ENCODE results near the gene VEGFB.

VEGFB gene

GRCh38 chr11:64249038-64249437, 14.7 kb downstream of the VEGFB start:
- no peak for TF ChIP-seq ARNT (IDR thresholded peaks at IDR 0.05)
- no peak for TF ChIP-seq FOXA1 (IDR thresholded peaks at IDR 0.05)
- no peak for TF ChIP-seq SP1 (IDR thresholded peaks at IDR 0.05)
- TF ChIP-seq NFRKB (IDR thresholded peaks at IDR 0.05) = no peak
- TF ChIP-seq TARDBP (IDR thresholded peaks at IDR 0.05) = no peak
- no peak for TF ChIP-seq HDGF (IDR thresholded peaks at IDR 0.05; ENCODE audit: borderline replicate concordance)
- no peak for TF ChIP-seq ZNF384 (IDR thresholded peaks at IDR 0.05)
- no peak for TF ChIP-seq FOXM1 (IDR thresholded peaks at IDR 0.05; ENCODE audit: borderline replicate concordance)
- POLR2A ChIA-PET = interaction anchor here (1.7 to 8.9 kb wide), 3 partner anchors 13 to 21 kb away, joined by 8 to 78 read pairs (median 59); partner anchors contain the start of genes DNAJC4 and VEGFB
- CTCF ChIA-PET = interaction anchor here (2.2 kb wide), 1 partner anchor 55 kb away, joined by 7 read pairs; no protein-coding TSS in a partner anchor
- DNase-seq (ENCODE audit: extremely low spot score) = no peak

GRCh38 chr11:64249563-64250414, 15.4 kb downstream of the VEGFB start:
- TF ChIP-seq SUZ12 (IDR thresholded peaks at IDR 0.05) (no peak), PKNOX1 (IDR thresholded peaks at IDR 0.05) (no peak), L3MBTL2 (conservative IDR thresholded peaks at IDR 0.05) (no peak), TARDBP (IDR thresholded peaks at IDR 0.05) (no peak), ARNT (IDR thresholded peaks at IDR 0.05) (no peak), SP1 (IDR thresholded peaks at IDR 0.05) (no peak), ZNF384 (IDR thresholded peaks at IDR 0.05) (no peak), HDGF (IDR thresholded peaks at IDR 0.05; ENCODE audit: borderline replicate concordance) (no peak)
- ChIA-PET POLR2A (interaction anchor here (0.6 to 8.9 kb wide), 7 partner anchors 8 to 68 kb away, joined by 3 to 78 read pairs (median 5); partner anchors contain the start of genes FKBP2, PRDX5, STIP1 and TRMT112), CTCF (interaction anchor here (0.7 to 3.3 kb wide), 4 partner anchors 16 to 68 kb away, joined by 3 to 14 read pairs (median 5); partner anchors contain the start of gene FERMT3)
- DNase-seq (ENCODE audit: extremely low spot score) = no peak

- no peak for TF ChIP-seq HDGF (IDR thresholded peaks at IDR 0.05; ENCODE audit: borderline replicate concordance)
- TF ChIP-seq SP1 (IDR thresholded peaks at IDR 0.05) = no peak
- TF ChIP-seq ARNT (IDR thresholded peaks at IDR 0.05) = no peak
- no peak for TF ChIP-seq BHLHE40 (IDR thresholded peaks at IDR 0.05; ENCODE audit: borderline replicate concordance)
- no peak for TF ChIP-seq ZNF384 (IDR thresholded peaks at IDR 0.05)
- TF ChIP-seq ELF4 (IDR thresholded peaks at IDR 0.05) = no peak
- no peak for TF ChIP-seq FOXM1 (IDR thresholded peaks at IDR 0.05; ENCODE audit: borderline replicate concordance)
- no peak for TF ChIP-seq NFRKB (IDR thresholded peaks at IDR 0.05)
- TF ChIP-seq L3MBTL2 (conservative IDR thresholded peaks at IDR 0.05) = no peak
- no peak for TF ChIP-seq PKNOX1 (IDR thresholded peaks at IDR 0.05)
- TF ChIP-seq CTBP1 (IDR thresholded peaks at IDR 0.05; ENCODE audit: borderline replicate concordance) = no peak
- POLR2A ChIA-PET = interaction anchor here (0.6 to 8.9 kb wide), 8 partner anchors 9 to 85 kb away, joined by 3 to 78 read pairs (median 4); partner anchors contain the start of genes FKBP2, PRDX5, STIP1 and TRMT112
- CTCF ChIA-PET = interaction anchor here (0.6 to 3.3 kb wide), 7 partner anchors 17 to 54 kb away, joined by 3 to 14 read pairs (median 7); partner anchors contain the start of genes ESRRA and FERMT3
- no peak for DNase-seq (ENCODE audit: extremely low spot score)
Observed at GRCh38 chr11:64250415-64251015, 16.1 kb downstream of the VEGFB start.

GRCh38 chr11:64251016-64251752, 16.8 kb downstream of the VEGFB start, which contains the start of gene PLCB3:
PLCB3 (plus strand) TSS chr11:64251530; CDS start chr11:64251650, 120 bp downstream.
- DNase-seq (ENCODE audit: extremely low spot score) = peak; percentile 83
- CTCF ChIA-PET = interaction anchor here (0.6 to 3.3 kb wide), 8 partner anchors 16 to 53 kb away, joined by 3 to 14 read pairs (median 4); partner anchors contain the start of genes ESRRA, FERMT3, NUDT22 and TRPT1
- TF ChIP-seq FOXM1 (IDR thresholded peaks at IDR 0.05; ENCODE audit: borderline replicate concordance) = no peak
- TF ChIP-seq LEF1 (IDR thresholded peaks at IDR 0.05; ENCODE audit: borderline replicate concordance) = no peak
- TF ChIP-seq ZNF384 (IDR thresholded peaks at IDR 0.05) = no peak
- no peak for TF ChIP-seq FOXA1 (IDR thresholded peaks at IDR 0.05)
- TF ChIP-seq CTBP1 (IDR thresholded peaks at IDR 0.05; ENCODE audit: borderline replicate concordance) = no peak
- TF ChIP-seq FOXK2 (IDR thresholded peaks at IDR 0.05) = no peak
- TF ChIP-seq NFRKB (IDR thresholded peaks at IDR 0.05) = no peak
- TF ChIP-seq ARNT (IDR thresholded peaks at IDR 0.05) = no peak
- TF ChIP-seq TARDBP (IDR thresholded peaks at IDR 0.05) = no peak
- no peak for TF ChIP-seq L3MBTL2 (conservative IDR thresholded peaks at IDR 0.05)
- no peak for TF ChIP-seq ELF4 (IDR thresholded peaks at IDR 0.05)
- TF ChIP-seq HDGF (IDR thresholded peaks at IDR 0.05; ENCODE audit: borderline replicate concordance) = no peak
- TF ChIP-seq BHLHE40 (IDR thresholded peaks at IDR 0.05; ENCODE audit: borderline replicate concordance) = no peak
- TF ChIP-seq PKNOX1 (IDR thresholded peaks at IDR 0.05) = no peak
- TF ChIP-seq SP1 (IDR thresholded peaks at IDR 0.05) = no peak
- no peak for TF ChIP-seq SUZ12 (IDR thresholded peaks at IDR 0.05)
- POLR2A ChIA-PET = interaction anchor here (0.8 to 8.9 kb wide), 7 partner anchors 12 to 86 kb away, joined by 3 to 78 read pairs (median 3); partner anchors contain the start of genes PRDX5, STIP1 and TRMT112

- TF ChIP-seq ELF4 (IDR thresholded peaks at IDR 0.05) = no peak
- TF ChIP-seq TARDBP (IDR thresholded peaks at IDR 0.05) = no peak
- TF ChIP-seq BHLHE40 (IDR thresholded peaks at IDR 0.05; ENCODE audit: borderline replicate concordance) = no peak
- no peak for TF ChIP-seq FOXM1 (IDR thresholded peaks at IDR 0.05; ENCODE audit: borderline replicate concordance)
- TF ChIP-seq ZNF384 (IDR thresholded peaks at IDR 0.05) = no peak
- no peak for TF ChIP-seq ARNT (IDR thresholded peaks at IDR 0.05)
- TF ChIP-seq CTBP1 (IDR thresholded peaks at IDR 0.05; ENCODE audit: borderline replicate concordance) = no peak
- no peak for TF ChIP-seq NFRKB (IDR thresholded peaks at IDR 0.05)
- no peak for TF ChIP-seq PKNOX1 (IDR thresholded peaks at IDR 0.05)
- no peak for TF ChIP-seq L3MBTL2 (conservative IDR thresholded peaks at IDR 0.05)
- no peak for TF ChIP-seq FOXA1 (IDR thresholded peaks at IDR 0.05)
- TF ChIP-seq LEF1 (IDR thresholded peaks at IDR 0.05; ENCODE audit: borderline replicate concordance) = no peak
- TF ChIP-seq FOXK2 (IDR thresholded peaks at IDR 0.05) = no peak
- TF ChIP-seq SP1 (IDR thresholded peaks at IDR 0.05) = no peak
- TF ChIP-seq HDGF (IDR thresholded peaks at IDR 0.05; ENCODE audit: borderline replicate concordance) = no peak
- POLR2A ChIA-PET = interaction anchor here (0.8 to 8.9 kb wide), 3 partner anchors 12 to 67 kb away, joined by 3 to 78 read pairs (median 3); no protein-coding TSS in a partner anchor
- CTCF ChIA-PET = interaction anchor here (0.6 to 3.3 kb wide), 7 partner anchors 16 to 1101 kb away, joined by 3 to 14 read pairs (median 5); partner anchors contain the start of genes ESRRA, FERMT3, NUDT22 and TRPT1
- DNase-seq (ENCODE audit: extremely low spot score) = no peak
Observed at GRCh38 chr11:64251753-64252002, 17.3 kb downstream of the VEGFB start.
